HepG2 (cell line): Measurements from ENCODE around the gene MLC1. TPM values are rescaled to one million over a fixed set of nuclear protein-coding genes. Genes with fewer than 3 reads are reported as not detected.

Experiments used
- ATAC-seq: fragments of 200-7000 bp; cut with Tn5 transposase; 3 replicates; pipeline ENCODE4 v1.9.1; 2020; ENCODE audit warnings: mild to moderate bottlenecking, moderate library complexity
- BruUV-seq: library from RNA; stranded (reverse); fragments of 400-500 nt; replicated peaks from 2 replicates; lab custom pipeline; 2021; lab: Mats Ljungman, UMichigan
- CTCF ChIA-PET: fragments of 300-600 bp; formaldehyde crosslinking; extraction: SDS; loops from one replicate; lab custom pipeline; 2021; ENCODE audit warnings: low total read pairs, inconsistent platforms, low intra/inter-chr PET ratio; lab: Yijun Ruan, JAX
- POLR2A ChIA-PET: fragments of 350-600 bp; sonication (Branson Sonifier 250); formaldehyde crosslinking; loops from one replicate; lab custom pipeline; 2020; ENCODE audit warnings: antibody characterized with exemption, inconsistent platforms; lab: Yijun Ruan, JAX
- DNase-seq: peaks from one replicate; pipeline ENCODE4 v3.0.0-alpha.2; 2015; ENCODE audit warnings: low spot score
- FAIRE-seq: peaks from 3 replicates; lab custom pipeline; 2011; peaks lifted over from hg19 to GRCh38; lab: Jason Lieb, UNC
- H2AFZ ChIP-seq: one replicate; pipeline ENCODE4 v1.6.1; 2011; ENCODE audit warnings: low read length, inconsistent platforms
- H3K27ac ChIP-seq: fragments of 300-600 bp; 3 replicates; pipeline ENCODE4 v1.8.0; 2011; ENCODE audit warnings: mixed run types, mild to moderate bottlenecking, mixed read lengths, low read length, inconsistent platforms; ENCODE audit not compliant: insufficient read depth; ENCODE audit errors: extremely low read length
- H3K27me3 ChIP-seq, 2 experiments: fragments of 200-600 bp in 1 of 2; 2 replicates in 1 of 2; 3 replicates in 1 of 2; pipeline versions ENCODE4 v1.6.0 to v1.8.0; 2011; ENCODE audit warnings: low read length in 2 of 2, mild to moderate bottlenecking in 2 of 2, moderate library complexity in 2 of 2, inconsistent platforms in 1 of 2; ENCODE audit not compliant: insufficient read depth in 2 of 2, control insufficient read depth in 1 of 2
- H3K36me3 ChIP-seq, 2 experiments: fragments of 200-600 bp in 1 of 2; replicated peaks in 1 of 2; 2 replicates in 1 of 2; 3 replicates in 1 of 2; pipeline versions ENCODE4 v1.5.1 to v1.8.0; 2011; ENCODE audit warnings: low read length in 2 of 2, inconsistent platforms in 1 of 2; ENCODE audit not compliant: insufficient read depth in 2 of 2, control insufficient read depth in 1 of 2
- H3K4me1 ChIP-seq: 2 replicates; pipeline ENCODE4 v1.5.1; 2012; ENCODE audit warnings: low read length, inconsistent platforms; ENCODE audit not compliant: insufficient read depth
- H3K4me2 ChIP-seq: 2 replicates; pipeline ENCODE4 v1.6.0; 2011; ENCODE audit warnings: low read depth, low read length, inconsistent platforms
- H3K4me3 ChIP-seq, 3 experiments: fragments of 200-600 bp in 1 of 3; sonication (generic), shearing (Covaris generic) in 1 of 3; replicated peaks in 1 of 3; 2 replicates each; pipeline ENCODE4 v1.5.1; 2011 to 2016; ENCODE audit warnings: low read length in 3 of 3, inconsistent platforms in 2 of 3, low read depth in 2 of 3, mild to moderate bottlenecking in 2 of 3, control low read depth in 1 of 3, mixed read lengths in 1 of 3; ENCODE audit not compliant: insufficient read depth in 1 of 3
- H3K79me2 ChIP-seq: one replicate; pipeline ENCODE4 v1.6.1; 2011; ENCODE audit warnings: low read length, inconsistent platforms; ENCODE audit not compliant: insufficient read depth
- H3K9ac ChIP-seq: 2 replicates; pipeline ENCODE4 v1.6.0; 2011; ENCODE audit warnings: mild to moderate bottlenecking, low read depth, low read length, inconsistent platforms; ENCODE audit not compliant: insufficient read depth
- H3K9me3 ChIP-seq: 2 replicates; pipeline ENCODE4 v1.5.1; 2012; ENCODE audit warnings: mild to moderate bottlenecking, low read length
- H4K20me1 ChIP-seq: 2 replicates; pipeline ENCODE4 v1.6.0; 2011; ENCODE audit warnings: inconsistent platforms, mild to moderate bottlenecking, low read length, moderate library complexity; ENCODE audit not compliant: insufficient read depth
- CHD2 ChIP-seq: IDR thresholded peaks from 2 replicates; pipeline ENCODE4 v1.6.1; 2011; ENCODE audit warnings: low read depth, low read length, improper control_type of control experiment
- HOXD1 ChIP-seq: sonication (generic); formaldehyde crosslinking; IDR thresholded peaks from 2 replicates; pipeline ENCODE4 v1.5.0; 2020; ENCODE audit warnings: missing genetic modification reagents
- MATR3 ChIP-seq: sonication (generic); formaldehyde crosslinking; IDR thresholded peaks from 2 replicates; pipeline ENCODE4 v1.4.0; 2020; ENCODE audit warnings: missing genetic modification reagents
- RARA ChIP-seq: IDR thresholded peaks from 2 replicates; pipeline ENCODE4 v1.6.1; 2016; ENCODE audit warnings: missing genetic modification reagents, missing compliant biosample characterization
- REXO4 ChIP-seq: sonication (generic); formaldehyde crosslinking; IDR thresholded peaks from 2 replicates; pipeline ENCODE4 v1.8.0; 2022; ENCODE audit warnings: missing genetic modification reagents, mild to moderate bottlenecking, borderline replicate concordance
- SUZ12 ChIP-seq: fragments of 150-350 bp; IDR thresholded peaks from 2 replicates; pipeline ENCODE4 v1.6.1; 2014; ENCODE audit warnings: low read depth, low read length
- TSC22D2 ChIP-seq: sonication (generic); formaldehyde crosslinking; IDR thresholded peaks from 2 replicates; pipeline ENCODE4 v1.5.1; 2020; ENCODE audit warnings: missing genetic modification reagents, mild to moderate bottlenecking, borderline replicate concordance
- ZBTB7A ChIP-seq: sonication (generic); formaldehyde crosslinking; IDR thresholded peaks from 2 replicates; pipeline ENCODE4 v1.8.0; 2022; ENCODE audit warnings: mild to moderate bottlenecking, missing genetic modification reagents
- ZBTB7B ChIP-seq: sonication (generic); formaldehyde crosslinking; IDR thresholded peaks from 2 replicates; pipeline ENCODE4 v1.4.0; 2020; ENCODE audit warnings: missing genetic modification reagents
- ZNF12 ChIP-seq: sonication (generic); formaldehyde crosslinking; IDR thresholded peaks from 2 replicates; pipeline ENCODE4 v1.5.0; 2020; ENCODE audit warnings: missing genetic modification reagents
- ZNF44 ChIP-seq: sonication (generic); formaldehyde crosslinking; IDR thresholded peaks from 2 replicates; pipeline ENCODE4 v1.5.1; 2020; ENCODE audit warnings: mild to moderate bottlenecking, missing genetic modification reagents
- ZNF816 ChIP-seq: sonication (generic); formaldehyde crosslinking; IDR thresholded peaks from 2 replicates; pipeline ENCODE4 v1.8.0; 2022; ENCODE audit warnings: missing genetic modification reagents, mild to moderate bottlenecking, borderline replicate concordance
- ZSCAN21 ChIP-seq: sonication (generic); formaldehyde crosslinking; IDR thresholded peaks from 2 replicates; pipeline ENCODE4 v1.8.0; 2022; ENCODE audit warnings: mild to moderate bottlenecking, missing genetic modification reagents, moderate library complexity, borderline replicate concordance
- WGBS: methylation state at CpG from one replicate; pipeline ENCODE4 v1.1.6; 2017; ENCODE audit warnings: low lambda C conversion rate; 5-methylcytosine and 5-hydroxymethylcytosine counted together
- in situ Hi-C: cut with HindIII; loops from 2 replicates; pipeline ENCODE4 v1.10.0; 2017; ENCODE audit warnings: low pct_unique_long_range_greater_than_20kb; ENCODE audit not compliant: extremely low pct_ligation_motif_present
- intact Hi-C: fragments of 100-400 bp; cut with micrococcal nuclease; formaldehyde crosslinking; loops from one replicate; pipeline ENCODE4 v1.10.0; 2022; ENCODE audit not compliant: unreplicated experiment
- polyA plus RNA-seq, 8 experiments: library from polyadenylated mRNA; depleted of rRNA in 3 of 8; stranded (reverse) in 7 of 8; unstranded in 1 of 8; fragments of >200 nt; fragmentation: Illumina TruSeq in 4 of 8; extraction: Trizol in 4 of 8; gene quantifications; 2 replicates each; pipeline versions ENCODE4 v1.2.1 to v1.2.3, GENCODE V29; 2011 to 2016; ENCODE audit warnings: low read depth in 4 of 8, missing spikeins in 1 of 8, mixed read lengths in 1 of 8; ENCODE audit not compliant: insufficient read depth in 1 of 8
- total RNA-seq, 5 experiments: library from RNA; depleted of rRNA; stranded (reverse); fragments of >200 nt; fragmentation: Illumina TruSeq; extraction: Trizol; gene quantifications; 2 replicates each; pipeline ENCODE4 v1.2.3, GENCODE V29; 2016; ENCODE audit warnings: low read depth in 1 of 5
- TF ChIP-seq, protein P1 (sequence below): sonication (generic); formaldehyde crosslinking; IDR thresholded peaks from 2 replicates; pipeline ENCODE4 v1.8.0; 2022; ENCODE audit warnings: missing genetic modification reagents, low read depth, mild to moderate bottlenecking, borderline replicate concordance
- TF ChIP-seq, protein P2 (sequence below): sonication (generic); formaldehyde crosslinking; IDR thresholded peaks from 2 replicates; pipeline ENCODE4 v1.4.0; 2020; ENCODE audit warnings: missing genetic modification reagents
- TF ChIP-seq, protein P3 (sequence below): sonication (generic); formaldehyde crosslinking; IDR thresholded peaks from 2 replicates; pipeline ENCODE4 v1.4.0; 2020; ENCODE audit warnings: missing genetic modification reagents
- TF ChIP-seq, protein P4 (sequence below): sonication (generic); formaldehyde crosslinking; IDR thresholded peaks from 2 replicates; pipeline ENCODE4 v1.8.0; 2022; ENCODE audit warnings: mild to moderate bottlenecking, missing genetic modification reagents, borderline replicate concordance
- TF ChIP-seq, protein P5 (sequence below): sonication (generic); formaldehyde crosslinking; IDR thresholded peaks from 2 replicates; pipeline ENCODE4 v1.8.1; 2023; ENCODE audit warnings: mild to moderate bottlenecking, moderate library complexity, missing genetic modification reagents

MLC1 gene
- total and polyA plus RNA-seq, 2 of the 13 experiments (the other 11 are each of a cell fraction or from before 2014, with no cell fraction given), result not detected

DNA sequence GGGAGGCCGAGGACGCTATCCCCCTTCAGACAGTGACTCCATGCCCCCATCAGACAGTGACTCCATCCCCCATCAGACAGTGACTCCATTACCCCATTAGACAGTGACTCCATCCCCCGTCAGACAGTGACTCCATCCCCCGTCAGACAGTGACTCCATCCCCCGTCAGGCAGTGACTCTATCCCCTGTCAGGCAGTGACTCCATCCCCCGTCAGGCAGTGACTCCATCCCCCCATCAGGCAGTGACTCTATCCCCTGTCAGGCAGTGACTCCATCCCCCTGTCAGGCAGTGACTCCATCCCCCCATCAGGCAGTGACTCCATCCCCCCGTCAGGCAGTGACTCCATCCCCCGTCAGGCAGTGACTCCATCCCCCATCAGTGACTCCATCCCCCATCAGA is 18.0 kb downstream of the MLC1 start:
- ATAC-seq (no peak), DNase-seq (no peak), FAIRE-seq (no peak)
- Histone ChIP-seq H3K9me3 (no peaks in the 10 kb centered on the region), H3K27me3 (peaks cover 2 to 24% of the 10 kb centered on the region in 2 experiments; a peak in 4 of 5 replicates), H3K79me2 (no peaks in the 10 kb centered on the region), H3K4me3 (no peak overlapping the region), H3K4me2 (no peak overlapping the region), H3K9ac (no peak overlapping the region), H4K20me1 (no peaks in the 10 kb centered on the region), H3K4me1 (no peaks in the 10 kb centered on the region), H3K36me3 (no peaks in the 10 kb centered on the region), H3K27ac (no peak overlapping the region), H2AFZ (no peak overlapping the region)
- intact Hi-C loops, result no loop called here
- ChIA-PET POLR2A (no interaction called here), CTCF (no interaction called here)
- BruUV-seq, result no TSS peak
- 26% methylated on average over 8 of the region's 8 CpGs for WGBS
- TF ChIP-seq, protein P1, sequence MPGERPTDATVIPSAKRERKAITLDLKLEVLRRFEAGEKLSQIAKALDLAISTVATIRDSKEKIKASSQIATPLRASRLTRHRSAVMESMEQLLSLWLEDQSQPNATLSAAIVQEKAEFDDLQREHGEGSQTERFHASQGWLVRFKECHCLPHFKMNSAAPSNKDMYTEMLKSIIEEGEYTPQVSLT (CRISPR knock-in tag), result no peak
- no peak for TF ChIP-seq ZBTB7B (CRISPR knock-in tag)
- TF ChIP-seq, protein P2, sequence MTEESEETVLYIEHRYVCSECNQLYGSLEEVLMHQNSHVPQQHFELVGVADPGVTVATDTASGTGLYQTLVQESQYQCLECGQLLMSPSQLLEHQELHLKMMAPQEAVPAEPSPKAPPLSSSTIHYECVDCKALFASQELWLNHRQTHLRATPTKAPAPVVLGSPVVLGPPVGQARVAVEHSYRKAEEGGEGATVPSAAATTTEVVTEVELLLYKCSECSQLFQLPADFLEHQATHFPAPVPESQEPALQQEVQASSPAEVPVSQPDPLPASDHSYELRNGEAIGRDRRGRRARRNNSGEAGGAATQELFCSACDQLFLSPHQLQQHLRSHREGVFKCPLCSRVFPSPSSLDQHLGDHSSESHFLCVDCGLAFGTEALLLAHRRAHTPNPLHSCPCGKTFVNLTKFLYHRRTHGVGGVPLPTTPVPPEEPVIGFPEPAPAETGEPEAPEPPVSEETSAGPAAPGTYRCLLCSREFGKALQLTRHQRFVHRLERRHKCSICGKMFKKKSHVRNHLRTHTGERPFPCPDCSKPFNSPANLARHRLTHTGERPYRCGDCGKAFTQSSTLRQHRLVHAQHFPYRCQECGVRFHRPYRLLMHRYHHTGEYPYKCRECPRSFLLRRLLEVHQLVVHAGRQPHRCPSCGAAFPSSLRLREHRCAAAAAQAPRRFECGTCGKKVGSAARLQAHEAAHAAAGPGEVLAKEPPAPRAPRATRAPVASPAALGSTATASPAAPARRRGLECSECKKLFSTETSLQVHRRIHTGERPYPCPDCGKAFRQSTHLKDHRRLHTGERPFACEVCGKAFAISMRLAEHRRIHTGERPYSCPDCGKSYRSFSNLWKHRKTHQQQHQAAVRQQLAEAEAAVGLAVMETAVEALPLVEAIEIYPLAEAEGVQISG (CRISPR knock-in tag), result no peak
- TF ChIP-seq ZSCAN21 (CRISPR knock-in tag), result no peak
- TF ChIP-seq HOXD1 (CRISPR knock-in tag), result no peak
- TF ChIP-seq MATR3 (CRISPR knock-in tag), result no peak
- no peak for TF ChIP-seq CHD2
- TF ChIP-seq, protein P3, sequence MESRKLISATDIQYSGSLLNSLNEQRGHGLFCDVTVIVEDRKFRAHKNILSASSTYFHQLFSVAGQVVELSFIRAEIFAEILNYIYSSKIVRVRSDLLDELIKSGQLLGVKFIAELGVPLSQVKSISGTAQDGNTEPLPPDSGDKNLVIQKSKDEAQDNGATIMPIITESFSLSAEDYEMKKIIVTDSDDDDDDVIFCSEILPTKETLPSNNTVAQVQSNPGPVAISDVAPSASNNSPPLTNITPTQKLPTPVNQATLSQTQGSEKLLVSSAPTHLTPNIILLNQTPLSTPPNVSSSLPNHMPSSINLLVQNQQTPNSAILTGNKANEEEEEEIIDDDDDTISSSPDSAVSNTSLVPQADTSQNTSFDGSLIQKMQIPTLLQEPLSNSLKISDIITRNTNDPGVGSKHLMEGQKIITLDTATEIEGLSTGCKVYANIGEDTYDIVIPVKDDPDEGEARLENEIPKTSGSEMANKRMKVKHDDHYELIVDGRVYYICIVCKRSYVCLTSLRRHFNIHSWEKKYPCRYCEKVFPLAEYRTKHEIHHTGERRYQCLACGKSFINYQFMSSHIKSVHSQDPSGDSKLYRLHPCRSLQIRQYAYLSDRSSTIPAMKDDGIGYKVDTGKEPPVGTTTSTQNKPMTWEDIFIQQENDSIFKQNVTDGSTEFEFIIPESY, result no peak
- no peak for TF ChIP-seq ZNF44 (CRISPR knock-in tag)
- TF ChIP-seq REXO4 (CRISPR knock-in tag), result no peak
- TF ChIP-seq TSC22D2 (CRISPR knock-in tag), result no peak
- no peak for TF ChIP-seq ZNF12
- TF ChIP-seq RARA (CRISPR knock-in tag), result no peak
- TF ChIP-seq, protein P4, sequence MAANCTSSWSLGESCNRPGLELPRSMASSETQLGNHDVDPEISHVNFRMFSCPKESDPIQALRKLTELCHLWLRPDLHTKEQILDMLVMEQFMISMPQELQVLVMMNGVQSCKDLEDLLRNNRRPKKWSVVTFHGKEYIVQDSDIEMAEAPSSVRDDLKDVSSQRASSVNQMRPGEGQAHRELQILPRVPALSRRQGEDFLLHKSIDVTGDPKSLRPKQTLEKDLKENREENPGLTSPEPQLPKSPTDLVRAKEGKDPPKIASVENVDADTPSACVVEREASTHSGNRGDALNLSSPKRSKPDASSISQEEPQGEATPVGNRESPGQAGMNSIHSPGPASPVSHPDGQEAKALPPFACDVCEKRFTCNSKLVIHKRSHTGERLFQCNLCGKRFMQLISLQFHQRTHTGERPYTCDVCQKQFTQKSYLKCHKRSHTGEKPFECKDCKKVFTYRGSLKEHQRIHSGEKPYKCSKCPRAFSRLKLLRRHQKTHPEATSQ, result no peak
- TF ChIP-seq, protein P5, sequence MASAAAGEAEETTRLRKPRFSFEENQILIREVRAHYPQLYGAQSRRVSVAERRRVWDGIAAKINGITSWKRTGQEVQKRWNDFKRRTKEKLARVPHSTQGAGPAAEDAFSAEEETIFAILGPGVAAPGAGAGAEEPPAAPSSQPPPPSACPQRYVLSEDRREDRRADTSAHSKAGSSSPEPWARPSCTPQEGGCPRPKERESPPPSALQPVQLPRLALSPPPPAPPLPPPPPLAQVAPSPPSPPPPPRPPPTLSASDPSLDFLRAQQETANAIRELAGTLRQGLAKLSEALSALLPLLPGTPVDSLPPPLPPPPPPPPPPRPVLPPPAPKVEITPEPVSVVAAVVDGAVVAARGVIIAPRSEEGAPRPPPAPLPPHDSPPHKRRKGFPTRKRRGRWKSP, result no peak
- no peak for TF ChIP-seq SUZ12
- no peak for TF ChIP-seq ZBTB7A (CRISPR knock-in tag)
- TF ChIP-seq ZNF816 (CRISPR knock-in tag), result no peak
- in situ Hi-C loops, result no loop called here
